GM18502 (cell line): ENCODE results near the gene ABO.
"Not testable (repeated sequence)": the region's sequence is repeated elsewhere in the genome, so short reads cannot be mapped to it uniquely, and the experiment has no call there.

Source experiments
- ATAC-seq: cut with Tn5 transposase; IDR thresholded peaks from one replicate; pipeline ENCODE4 v1.9.1; 2021; ENCODE audit warnings: mild to moderate bottlenecking; ENCODE audit not compliant: unreplicated experiment, poor library complexity

The ABO gene

DNA sequence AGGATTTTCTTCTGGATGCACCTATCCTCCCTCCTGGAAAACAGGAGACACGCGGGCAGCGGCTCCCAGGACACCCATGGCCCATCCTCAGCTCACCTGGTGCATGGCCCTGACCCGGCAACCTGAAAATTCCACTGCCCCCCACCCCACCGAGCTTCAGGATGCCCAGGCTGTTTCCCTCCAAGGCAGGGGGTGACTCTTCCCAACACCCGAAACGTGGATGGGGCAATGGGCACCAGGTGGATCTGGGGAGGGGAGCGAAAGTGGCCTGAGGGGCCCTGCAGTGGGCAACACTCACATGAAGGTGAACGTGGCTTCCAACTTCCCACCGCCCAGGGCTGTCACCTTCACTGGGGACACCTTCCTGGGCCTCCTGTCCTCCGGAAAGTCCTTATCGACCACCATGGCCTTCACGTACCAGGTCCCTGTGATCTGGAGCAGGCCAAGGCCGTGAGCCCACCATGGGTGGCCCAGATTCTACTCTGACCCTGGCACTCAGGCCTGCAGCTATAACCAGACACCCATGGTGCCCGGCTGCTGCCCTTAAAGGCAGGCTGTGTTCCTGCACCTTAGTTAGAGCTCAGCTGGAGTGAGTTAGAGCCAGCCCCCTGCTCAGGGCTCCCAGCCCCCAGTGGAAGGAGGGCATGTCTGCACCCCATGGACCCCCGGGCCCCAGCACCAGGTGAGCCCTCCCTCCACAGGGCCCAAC, 66.7 kb downstream of the ABO start:
- not testable (repeated sequence) for ATAC-seq

DNA sequence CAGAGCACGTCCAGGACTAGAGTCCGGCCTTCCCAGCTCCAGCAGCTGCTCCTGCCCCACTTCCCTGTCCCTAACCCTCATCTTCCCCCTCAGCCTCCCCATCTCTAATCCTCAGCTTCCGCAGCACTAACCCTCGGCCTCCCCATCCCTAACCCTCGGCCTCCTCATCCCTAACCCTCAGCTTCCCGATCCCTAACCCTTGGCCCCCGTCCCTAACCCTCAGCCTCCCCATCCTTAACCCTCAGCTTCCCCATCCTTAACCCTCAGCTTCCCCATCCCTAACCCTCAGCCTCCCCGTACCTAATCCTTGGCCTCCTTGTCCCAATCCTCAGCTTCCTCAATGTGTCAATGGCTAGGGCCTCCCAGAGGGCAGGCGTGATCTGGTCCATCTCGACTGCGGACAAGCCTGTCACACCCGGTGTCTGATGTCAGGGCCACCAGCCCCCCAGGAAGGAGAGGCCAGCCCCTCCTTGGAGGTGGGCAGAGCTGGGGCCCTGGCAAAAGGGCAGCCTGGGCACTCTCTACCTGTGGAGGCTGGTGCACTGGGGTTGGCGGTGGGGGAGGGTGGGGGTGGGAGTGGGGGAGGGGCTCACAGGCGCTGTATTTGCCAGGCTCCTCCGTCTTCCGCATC, 67.3 kb downstream of the ABO start:
- no peak for ATAC-seq

DNA sequence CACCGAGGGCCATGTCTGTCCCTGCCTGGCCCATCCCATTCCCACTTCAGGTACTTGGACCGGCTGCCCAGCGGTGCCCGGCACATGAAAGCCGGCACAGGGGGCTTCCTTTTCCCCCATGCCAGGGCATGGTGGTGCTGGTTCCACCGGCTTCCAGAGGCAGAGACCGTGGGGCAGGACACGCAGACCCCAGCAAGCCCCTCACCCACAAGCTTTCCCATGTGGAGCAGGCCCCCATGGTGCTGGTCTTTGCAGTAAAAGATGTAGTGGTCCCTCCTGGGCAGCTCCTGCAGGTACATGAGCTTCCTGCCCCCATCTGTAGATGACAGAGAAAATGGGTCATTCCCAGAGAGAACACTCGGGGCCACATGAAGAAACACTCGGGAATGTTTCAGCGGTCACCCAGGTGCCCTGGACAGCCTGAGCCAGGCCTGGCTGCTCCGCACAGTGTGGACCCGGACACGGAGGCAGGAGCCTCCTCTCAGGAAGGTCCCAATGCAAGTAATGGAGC, 67.9 kb downstream of the ABO start:
- no peak for ATAC-seq

DNA sequence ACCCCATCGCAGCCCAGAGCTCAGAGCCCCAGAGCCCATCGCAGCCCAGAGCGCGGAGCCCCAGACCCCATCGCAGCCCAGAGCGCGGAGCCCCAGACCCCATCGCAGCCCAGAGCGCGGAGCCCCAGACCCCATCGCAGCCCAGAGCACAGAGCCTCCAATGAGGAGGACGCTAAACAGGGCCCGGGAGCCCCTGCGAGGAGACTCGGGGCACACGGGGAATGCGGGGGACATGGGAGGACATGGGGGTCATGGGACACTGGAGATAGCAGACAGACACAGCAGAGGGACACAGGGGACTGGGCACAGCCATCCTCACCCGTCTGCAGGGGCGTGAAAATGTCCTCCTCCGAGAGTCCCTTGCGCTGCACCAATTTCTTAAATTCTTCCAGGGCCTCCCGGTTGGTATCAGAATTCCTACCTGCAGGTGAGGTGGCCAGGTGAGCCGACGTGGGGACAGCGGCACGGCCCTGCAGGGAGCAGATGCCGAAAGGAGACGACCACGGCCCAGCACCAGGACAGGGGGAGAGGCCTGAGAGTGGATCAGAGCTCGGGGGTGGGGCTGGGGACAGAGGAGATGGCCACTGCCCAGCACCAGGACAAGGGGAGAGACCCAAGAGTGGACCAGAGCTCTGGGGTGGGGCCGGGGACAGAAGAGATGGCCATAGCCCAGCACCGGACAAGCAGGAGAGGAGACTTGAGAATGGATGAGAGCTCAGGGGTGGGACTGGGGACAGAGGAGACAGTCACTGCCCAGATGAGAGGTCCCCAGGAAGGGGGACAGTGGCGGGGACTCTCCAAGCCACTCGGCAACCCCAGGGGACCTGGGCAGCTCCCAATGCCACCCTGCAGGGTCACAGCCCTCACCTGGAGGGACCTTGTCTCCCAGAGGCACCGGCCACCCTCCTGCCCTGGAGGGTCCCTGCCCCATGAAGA, 68.7 kb downstream of the ABO start:
- no peak for ATAC-seq

DNA sequence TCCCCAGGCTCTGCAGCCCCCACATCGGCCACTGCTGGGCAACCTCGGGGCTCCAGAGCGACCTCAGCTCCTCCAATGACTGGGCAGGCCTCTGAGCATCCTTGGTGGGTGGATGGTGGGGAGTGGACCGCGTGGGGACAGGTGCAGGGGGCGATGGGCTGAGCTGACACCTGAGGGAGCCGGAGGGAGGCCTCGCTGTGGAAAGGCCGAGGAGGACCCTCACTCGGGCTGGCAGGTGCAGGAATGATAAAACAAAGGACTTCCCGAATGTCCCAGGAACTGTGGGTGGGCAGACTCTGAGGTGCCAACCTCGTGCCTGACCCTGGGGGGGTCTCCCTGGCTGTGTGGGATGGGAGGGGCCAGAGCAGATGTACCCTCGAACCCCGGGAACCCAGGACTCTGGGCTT, 69.5 kb downstream of the ABO start:
- ATAC-seq, result not testable (repeated sequence)
